ENCODE data around the gene DMRTA1.

DNA sequence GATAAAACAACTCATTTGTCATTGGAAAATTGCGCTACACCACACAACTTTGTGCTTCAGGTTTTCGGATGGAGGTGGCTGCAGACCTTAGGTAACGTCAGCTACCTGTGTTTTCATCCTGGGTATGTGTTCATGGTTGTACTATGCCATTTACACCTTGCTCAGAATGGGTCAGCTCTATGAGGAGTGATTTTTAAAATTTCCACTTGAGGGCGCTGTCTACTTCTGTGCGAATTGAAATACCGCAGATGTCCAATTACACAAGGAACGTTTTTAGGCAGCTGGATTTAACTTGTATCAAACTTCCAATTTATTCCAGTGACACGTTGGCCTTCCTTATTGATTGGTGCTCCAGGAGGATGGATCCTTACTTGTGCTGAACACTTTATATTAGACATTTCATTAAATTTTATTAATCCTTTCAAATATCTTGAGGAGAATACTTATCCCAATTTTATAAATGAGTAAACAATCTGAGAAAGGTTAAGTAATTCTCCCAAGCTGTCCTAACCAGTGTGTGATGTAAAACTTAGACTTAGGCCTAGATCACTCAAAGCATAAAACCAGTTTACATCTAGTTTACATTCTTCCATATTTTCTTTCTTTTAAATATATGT, 23.4 kb downstream of the DMRTA1 start:
- TF ChIP-seq, protein P1, sequence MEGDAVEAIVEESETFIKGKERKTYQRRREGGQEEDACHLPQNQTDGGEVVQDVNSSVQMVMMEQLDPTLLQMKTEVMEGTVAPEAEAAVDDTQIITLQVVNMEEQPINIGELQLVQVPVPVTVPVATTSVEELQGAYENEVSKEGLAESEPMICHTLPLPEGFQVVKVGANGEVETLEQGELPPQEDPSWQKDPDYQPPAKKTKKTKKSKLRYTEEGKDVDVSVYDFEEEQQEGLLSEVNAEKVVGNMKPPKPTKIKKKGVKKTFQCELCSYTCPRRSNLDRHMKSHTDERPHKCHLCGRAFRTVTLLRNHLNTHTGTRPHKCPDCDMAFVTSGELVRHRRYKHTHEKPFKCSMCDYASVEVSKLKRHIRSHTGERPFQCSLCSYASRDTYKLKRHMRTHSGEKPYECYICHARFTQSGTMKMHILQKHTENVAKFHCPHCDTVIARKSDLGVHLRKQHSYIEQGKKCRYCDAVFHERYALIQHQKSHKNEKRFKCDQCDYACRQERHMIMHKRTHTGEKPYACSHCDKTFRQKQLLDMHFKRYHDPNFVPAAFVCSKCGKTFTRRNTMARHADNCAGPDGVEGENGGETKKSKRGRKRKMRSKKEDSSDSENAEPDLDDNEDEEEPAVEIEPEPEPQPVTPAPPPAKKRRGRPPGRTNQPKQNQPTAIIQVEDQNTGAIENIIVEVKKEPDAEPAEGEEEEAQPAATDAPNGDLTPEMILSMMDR (IDR thresholded peaks at IDR 0.05 in 2 of 3, conservative IDR thresholded peaks at IDR 0.05 in 1 of 3; ENCODE audit: control insufficient read depth in 2 of 3, extremely low read depth in 1 of 3, insufficient read depth in 1 of 3, low read depth in 3 of 3, low read length in 3 of 3) = peak; percentile 52 to 64 (median 60); a peak in 5 of 6 replicates
- no peak for TF ChIP-seq EZH2 (IDR thresholded peaks at IDR 0.05; ENCODE audit: borderline replicate concordance, control insufficient read depth, low read depth, low read length)
- no peak for TF ChIP-seq ZSCAN29 (IDR thresholded peaks at IDR 0.05)
- TF ChIP-seq, protein P2, sequence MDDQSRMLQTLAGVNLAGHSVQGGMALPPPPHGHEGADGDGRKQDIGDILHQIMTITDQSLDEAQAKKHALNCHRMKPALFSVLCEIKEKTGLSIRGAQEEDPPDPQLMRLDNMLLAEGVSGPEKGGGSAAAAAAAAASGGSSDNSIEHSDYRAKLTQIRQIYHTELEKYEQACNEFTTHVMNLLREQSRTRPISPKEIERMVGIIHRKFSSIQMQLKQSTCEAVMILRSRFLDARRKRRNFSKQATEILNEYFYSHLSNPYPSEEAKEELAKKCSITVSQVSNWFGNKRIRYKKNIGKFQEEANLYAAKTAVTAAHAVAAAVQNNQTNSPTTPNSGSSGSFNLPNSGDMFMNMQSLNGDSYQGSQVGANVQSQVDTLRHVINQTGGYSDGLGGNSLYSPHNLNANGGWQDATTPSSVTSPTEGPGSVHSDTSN (IDR thresholded peaks at IDR 0.05; ENCODE audit: insufficient replicate concordance, low read depth, low read length) = no peak
- no peak for TF ChIP-seq DPF2 (IDR thresholded peaks at IDR 0.05)
- TF ChIP-seq EP300 (IDR thresholded peaks at IDR 0.05; ENCODE audit: borderline replicate concordance in 1 of 2, control insufficient read depth in 1 of 2, low read depth in 2 of 2, low read length in 2 of 2) = no peak
- TF ChIP-seq, protein P3, sequence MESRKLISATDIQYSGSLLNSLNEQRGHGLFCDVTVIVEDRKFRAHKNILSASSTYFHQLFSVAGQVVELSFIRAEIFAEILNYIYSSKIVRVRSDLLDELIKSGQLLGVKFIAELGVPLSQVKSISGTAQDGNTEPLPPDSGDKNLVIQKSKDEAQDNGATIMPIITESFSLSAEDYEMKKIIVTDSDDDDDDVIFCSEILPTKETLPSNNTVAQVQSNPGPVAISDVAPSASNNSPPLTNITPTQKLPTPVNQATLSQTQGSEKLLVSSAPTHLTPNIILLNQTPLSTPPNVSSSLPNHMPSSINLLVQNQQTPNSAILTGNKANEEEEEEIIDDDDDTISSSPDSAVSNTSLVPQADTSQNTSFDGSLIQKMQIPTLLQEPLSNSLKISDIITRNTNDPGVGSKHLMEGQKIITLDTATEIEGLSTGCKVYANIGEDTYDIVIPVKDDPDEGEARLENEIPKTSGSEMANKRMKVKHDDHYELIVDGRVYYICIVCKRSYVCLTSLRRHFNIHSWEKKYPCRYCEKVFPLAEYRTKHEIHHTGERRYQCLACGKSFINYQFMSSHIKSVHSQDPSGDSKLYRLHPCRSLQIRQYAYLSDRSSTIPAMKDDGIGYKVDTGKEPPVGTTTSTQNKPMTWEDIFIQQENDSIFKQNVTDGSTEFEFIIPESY (IDR thresholded peaks at IDR 0.05) = no peak
- no peak for TF ChIP-seq POLR2A (IDR thresholded peaks at IDR 0.05; ENCODE audit: low read depth, low read length)
- TF ChIP-seq TAF1 (IDR thresholded peaks at IDR 0.05; ENCODE audit: borderline replicate concordance, low read depth, low read length) = no peak
- TF ChIP-seq MYC (IDR thresholded peaks at IDR 0.05; ENCODE audit: insufficient read depth, insufficient read length, insufficient replicate concordance, low read length, severe bottlenecking) = no peak
- TF ChIP-seq FOXK2 (IDR thresholded peaks at IDR 0.05) = no peak
- TF ChIP-seq, protein P4, sequence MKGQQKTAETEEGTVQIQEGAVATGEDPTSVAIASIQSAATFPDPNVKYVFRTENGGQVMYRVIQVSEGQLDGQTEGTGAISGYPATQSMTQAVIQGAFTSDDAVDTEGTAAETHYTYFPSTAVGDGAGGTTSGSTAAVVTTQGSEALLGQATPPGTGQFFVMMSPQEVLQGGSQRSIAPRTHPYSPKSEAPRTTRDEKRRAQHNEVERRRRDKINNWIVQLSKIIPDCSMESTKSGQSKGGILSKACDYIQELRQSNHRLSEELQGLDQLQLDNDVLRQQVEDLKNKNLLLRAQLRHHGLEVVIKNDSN (IDR thresholded peaks at IDR 0.05; ENCODE audit: borderline replicate concordance, extremely low read length, insufficient read depth, low read depth, low read length) = no peak

Data from GM12878 (cell line).